K562 treated with DMSO at 1 percent for 12 hours (cell line): ENCODE results near the gene MOK. TPM values are rescaled to one million over a fixed set of nuclear protein-coding genes. Genes with fewer than 3 reads are reported as not detected.

ENCODE experiments used
- total RNA-seq: library from RNA; unstranded; fragments of 300-600 nt; gene quantifications from 2 replicates; pipeline ENCODE4 v1.2.3, GENCODE V29; 2022; ENCODE audit not compliant: insufficient read depth

MOK gene, protein sequence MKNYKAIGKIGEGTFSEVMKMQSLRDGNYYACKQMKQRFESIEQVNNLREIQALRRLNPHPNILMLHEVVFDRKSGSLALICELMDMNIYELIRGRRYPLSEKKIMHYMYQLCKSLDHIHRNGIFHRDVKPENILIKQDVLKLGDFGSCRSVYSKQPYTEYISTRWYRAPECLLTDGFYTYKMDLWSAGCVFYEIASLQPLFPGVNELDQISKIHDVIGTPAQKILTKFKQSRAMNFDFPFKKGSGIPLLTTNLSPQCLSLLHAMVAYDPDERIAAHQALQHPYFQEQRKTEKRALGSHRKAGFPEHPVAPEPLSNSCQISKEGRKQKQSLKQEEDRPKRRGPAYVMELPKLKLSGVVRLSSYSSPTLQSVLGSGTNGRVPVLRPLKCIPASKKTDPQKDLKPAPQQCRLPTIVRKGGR
- total RNA-seq: 6.0 and 8.9 TPM in 2 replicates

DNA sequence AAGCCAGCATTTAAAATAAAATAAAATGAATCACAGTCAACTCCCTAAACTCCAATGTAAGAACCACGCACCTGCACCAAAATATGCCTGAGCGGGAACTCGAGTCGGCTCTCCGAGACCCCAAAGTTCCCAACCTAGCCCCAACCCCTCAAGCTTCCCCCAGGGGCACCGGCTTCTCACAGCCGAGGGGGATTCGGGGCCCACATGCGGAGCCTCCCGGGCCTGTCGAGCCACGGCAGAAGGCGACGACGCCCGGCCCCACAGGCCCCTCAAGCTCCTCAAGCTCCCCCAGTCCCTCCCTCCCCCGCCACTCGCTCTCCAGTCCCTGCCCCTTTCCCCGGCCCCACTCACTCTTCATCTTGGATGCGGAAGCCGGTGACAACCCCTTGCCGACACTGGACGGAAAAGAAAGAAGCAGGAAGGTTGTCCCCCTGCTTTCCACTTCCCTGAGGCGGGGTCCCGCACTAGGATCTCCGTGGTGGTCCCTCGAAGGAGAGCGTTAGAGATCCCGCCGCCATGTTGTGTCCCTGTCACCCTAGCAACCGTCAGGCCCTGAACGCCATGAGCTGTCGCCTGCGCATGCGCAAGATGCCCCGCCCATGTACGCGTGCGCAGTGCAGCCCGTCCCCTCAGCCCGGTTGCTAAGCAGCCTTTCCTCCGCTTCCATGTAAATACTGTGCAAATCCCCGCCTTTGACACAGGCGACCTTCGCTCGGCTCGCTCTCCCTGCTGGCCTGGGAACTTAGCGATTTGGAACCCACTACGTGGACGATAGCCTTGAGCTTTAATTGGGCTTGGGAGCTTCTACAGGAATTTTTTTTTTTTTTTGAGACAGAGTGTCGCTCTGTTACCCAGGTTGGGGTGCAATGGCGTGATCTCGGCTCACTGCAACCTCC, at the start of gene MOK:
MOK (minus strand) TSS at position 554 of the 896 bp plus-strand sequence; CDS start at position 358, 196 bp downstream.

GRCh38 chr14:102319351-102320032, 14.5 kb upstream of the MOK start, which contains the start of gene ZNF839:
Gene ZNF839 (plus strand): TSS chr14:102319746. CDS start chr14:102319766, 20 bp downstream.

Other genes starting within 250 kb of the MOK start
- 409 and 494 TPM in 2 replicates for gene HSP90AA1, start 218.1 kb downstream of the MOK start, total RNA-seq
- 6.8 and 9.9 TPM in 2 replicates for gene WDR20, start 165.3 kb downstream of the MOK start, total RNA-seq
- 4.1 and 7.4 TPM in 2 replicates for gene ZNF839, start 14.6 kb upstream of the MOK start, total RNA-seq
- gene CINP, start 57.7 kb upstream of the MOK start, total RNA-seq: 42.9 and 43.3 TPM in 2 replicates
- gene TECPR2, start 57.8 kb upstream of the MOK start, total RNA-seq: 1.7 and 5.6 TPM in 2 replicates
- gene ANKRD9, start 204.6 kb upstream of the MOK start, total RNA-seq: 53.1 and 72.9 TPM in 2 replicates